Thoracic aorta (tissue), 2 donors: ENCODE measurements around the gene MLLT10. TPM values are rescaled to one million over a fixed set of nuclear protein-coding genes. Genes with fewer than 3 reads are reported as not detected.

Experiments used
- ATAC-seq: fragments of 150-250 bp; one replicate; pipeline ENCODE4 v1.8.0; 2017; ENCODE audit warnings: low read depth; ENCODE audit not compliant: insufficient number of reproducible peaks, low FRiP score
- DNase-seq: peaks from one replicate; pipeline ENCODE4 v3.0.0-alpha.2; 2020; ENCODE audit warnings: low spot score
- H3K27ac ChIP-seq, 2 donors: fragments of 200-600 bp; sonication (generic); 1 replicate in 1 of 2; 2 replicates in 1 of 2; pipeline ENCODE4 v1.5.1; 2016; ENCODE audit warnings: mild to moderate bottlenecking in 2 of 2, moderate library complexity in 2 of 2
- H3K27me3 ChIP-seq: fragments of 200-600 bp; sonication (generic); replicated peaks from 2 replicates; pipeline ENCODE4 v1.6.0; 2016; ENCODE audit warnings: mild to moderate bottlenecking; ENCODE audit not compliant: insufficient read depth
- H3K36me3 ChIP-seq: fragments of 200-600 bp; sonication (generic); one replicate; pipeline ENCODE4 v1.5.1; 2016
- H3K4me1 ChIP-seq, 2 donors: fragments of 200-600 bp; sonication (generic); 1 replicate in 1 of 2; 2 replicates in 1 of 2; pipeline versions ENCODE4 v1.5.1 to v1.6.0; 2016; ENCODE audit warnings: low read depth in 2 of 2, mild to moderate bottlenecking in 1 of 2; ENCODE audit not compliant: control insufficient read depth in 1 of 2
- H3K4me3 ChIP-seq: fragments of 200-600 bp; sonication (generic); 2 replicates; pipeline ENCODE4 v1.5.1; 2016; ENCODE audit warnings: mild to moderate bottlenecking
- H3K9me3 ChIP-seq: fragments of 200-600 bp; sonication (generic); 2 replicates; pipeline ENCODE4 v1.5.1; 2016
- CTCF ChIP-seq: fragments of 200-600 bp; sonication (generic); IDR thresholded peaks from one replicate; pipeline ENCODE4 v1.5.1; 2019; ENCODE audit warnings: antibody characterized with exemption
- total RNA-seq, 2 donors: library from RNA; depleted of rRNA; stranded (reverse); fragments of >200 nt; gene quantifications; one replicate each; pipeline versions ENCODE4 v1.1.0 to v1.2.3, GENCODE V29; 2016

Gene MLLT10
- total RNA-seq, 2 donors from 2014 or later, result 35.1 to 54.7 TPM

DNA sequence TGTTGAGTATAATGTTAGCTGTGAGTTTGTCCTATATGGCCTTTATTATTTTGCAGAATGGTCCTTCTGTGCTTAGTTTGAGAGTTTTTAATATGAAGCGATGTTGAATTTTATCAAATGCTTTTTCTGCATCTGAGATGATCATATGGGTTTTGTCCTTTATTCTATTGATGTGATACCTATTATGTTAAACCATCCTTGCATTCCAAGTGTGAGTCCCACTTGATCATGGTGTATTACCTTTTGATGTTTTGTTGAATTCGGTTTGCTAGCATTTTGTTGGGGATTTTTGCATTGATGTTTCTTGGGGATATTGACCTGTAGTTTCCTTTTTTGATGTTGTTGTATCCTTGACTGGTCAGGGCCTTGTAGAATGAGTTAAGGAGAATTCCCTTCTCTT is 166.4 kb downstream of the MLLT10 start:
- H3K4me3 ChIP-seq, result no peak overlapping the region
- no peak for ATAC-seq

DNA sequence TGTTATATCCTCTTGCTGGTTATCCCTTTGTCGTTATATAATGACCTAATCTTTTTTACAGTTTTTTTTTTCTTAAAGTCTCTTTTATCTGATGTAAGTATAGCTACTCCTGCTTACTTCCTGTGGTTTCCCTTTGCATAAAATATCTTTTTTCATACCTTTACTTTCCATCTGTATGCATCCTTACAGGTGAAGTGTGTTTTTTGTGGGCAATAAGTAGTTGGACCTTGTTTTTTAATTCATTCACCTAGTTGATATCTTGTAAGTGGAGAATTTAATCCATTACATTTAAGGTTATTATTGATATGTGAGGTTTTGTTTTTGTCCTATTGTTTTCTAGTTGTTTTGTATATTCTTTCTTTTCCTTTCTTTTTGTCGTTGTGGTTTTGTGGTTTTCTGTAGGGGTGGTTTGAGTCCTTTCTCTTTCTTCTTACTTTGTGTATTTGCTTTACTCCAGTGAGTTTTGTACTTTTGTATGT is 168.6 kb downstream of the MLLT10 start:
- ATAC-seq (no peak), DNase-seq (no peak)
- H3K4me3 ChIP-seq, result no peak overlapping the region
- H3K36me3 ChIP-seq, result no peaks in the 10 kb centered on the region
- peaks cover 14% of the 10 kb centered on the region for H3K9me3 ChIP-seq
- no peak for TF ChIP-seq CTCF
- H3K27me3 ChIP-seq, result no peaks in the 10 kb centered on the region
- no peak overlapping the region for H3K27ac ChIP-seq
- H3K4me1 ChIP-seq, result no peaks in the 10 kb centered on the region

More for the DNA sequence above, 166.4 kb downstream of the MLLT10 start:
- Histone ChIP-seq H3K4me1 (peaks cover 0 to 8% of the 10 kb centered on the region in 2 donors), H3K36me3 (no peaks in the 10 kb centered on the region), H3K27me3 (no peaks in the 10 kb centered on the region), H3K27ac (no peak overlapping the region), H3K9me3 (peaks cover 14% of the 10 kb centered on the region)
- TF ChIP-seq CTCF, result no peak
- DNase-seq, result no peak

- DNase-seq, result no peak
- no peak for TF ChIP-seq CTCF
- no peak overlapping the region for H3K4me3 ChIP-seq
These were observed 171.3 kb downstream of the MLLT10 start for GRCh38 chr10:21705142-21705827.

GRCh38 chr10:21705828-21706176 is 171.8 kb downstream of the MLLT10 start:
- no peak for DNase-seq
- Histone ChIP-seq H3K27me3 (no peaks in the 10 kb centered on the region), H3K27ac (no peak overlapping the region), H3K36me3 (no peaks in the 10 kb centered on the region), H3K4me1 (no peaks in the 10 kb centered on the region), H3K4me3 (no peak overlapping the region), H3K9me3 (peaks cover 2% of the 10 kb centered on the region)
- no peak for TF ChIP-seq CTCF
- no peak for ATAC-seq

More at GRCh38 chr10:21705142-21705827, 171.3 kb downstream of the MLLT10 start:
- Histone ChIP-seq H3K36me3 (no peaks in the 10 kb centered on the region), H3K27ac (no peak overlapping the region), H3K27me3 (no peaks in the 10 kb centered on the region), H3K9me3 (peaks cover 7% of the 10 kb centered on the region), H3K4me1 (no peaks in the 10 kb centered on the region)
- no peak for ATAC-seq

- Histone ChIP-seq H3K4me3 (no peak overlapping the region), H3K27ac (no peak overlapping the region)
These were observed 173.5 kb downstream of the MLLT10 start for GRCh38 chr10:21707498-21707897.

More at GRCh38 chr10:21707498-21707897, 173.5 kb downstream of the MLLT10 start:
- ATAC-seq (no peak), DNase-seq (no peak)
- Histone ChIP-seq H3K4me1 (no peaks in the 10 kb centered on the region), H3K36me3 (no peaks in the 10 kb centered on the region), H3K9me3 (no peaks in the 10 kb centered on the region), H3K27me3 (no peaks in the 10 kb centered on the region)
- TF ChIP-seq CTCF, result no peak
